ENCODE data around the gene CCDC6.

The CCDC6 gene

GRCh38 chr10:59843748-59844147, 62.6 kb downstream of the CCDC6 start:
- Histone ChIP-seq H3K4me3 (ENCODE audit: low read length) (no peak overlapping the region), H3K9ac (ENCODE audit: low read length) (no peak overlapping the region), H3K9me3 (ENCODE audit: control insufficient read depth, low read length) (no peaks in the 10 kb centered on the region), H3K36me3 (ENCODE audit: control insufficient read depth, insufficient read depth, low read length, severe bottlenecking) (peaks cover 28% of the 10 kb centered on the region), H3K4me1 (ENCODE audit: control insufficient read depth, insufficient read depth, low read length) (peaks cover 9% of the 10 kb centered on the region), H3K27me3 (replicated peaks; ENCODE audit: control insufficient read depth, insufficient read depth, low read length) (no peaks in the 10 kb centered on the region)
- DNase-seq (ENCODE audit: low read depth), result no peak

GRCh38 chr10:59839576-59839975, 66.8 kb downstream of the CCDC6 start:
- peak; percentile 44 for DNase-seq (ENCODE audit: low read depth)
- Histone ChIP-seq H3K9me3 (ENCODE audit: control insufficient read depth, low read length) (no peaks in the 10 kb centered on the region), H3K27me3 (replicated peaks; ENCODE audit: control insufficient read depth, insufficient read depth, low read length) (no peaks in the 10 kb centered on the region)

GRCh38 chr10:59838085-59838789, 68.1 kb downstream of the CCDC6 start:
- Histone ChIP-seq H3K4me1 (ENCODE audit: control insufficient read depth, insufficient read depth, low read length) (peaks cover 12% of the 10 kb centered on the region), H3K9me3 (ENCODE audit: control insufficient read depth, low read length) (no peaks in the 10 kb centered on the region), H3K4me3 (ENCODE audit: low read length) (no peak overlapping the region), H3K27me3 (replicated peaks; ENCODE audit: control insufficient read depth, insufficient read depth, low read length) (no peaks in the 10 kb centered on the region), H3K9ac (ENCODE audit: low read length) (no peak overlapping the region), H3K36me3 (ENCODE audit: control insufficient read depth, insufficient read depth, low read length, severe bottlenecking) (no peaks in the 10 kb centered on the region)
- no peak for DNase-seq (ENCODE audit: low read depth)

More at GRCh38 chr10:59839576-59839975, 66.8 kb downstream of the CCDC6 start:
- H3K4me1 ChIP-seq (ENCODE audit: control insufficient read depth, insufficient read depth, low read length), result peaks cover 12% of the 10 kb centered on the region
- no peak overlapping the region for H3K4me3 ChIP-seq (ENCODE audit: low read length)
- no peak overlapping the region for H3K9ac ChIP-seq (ENCODE audit: low read length)
- H3K36me3 ChIP-seq (ENCODE audit: control insufficient read depth, insufficient read depth, low read length, severe bottlenecking), result peaks cover 4% of the 10 kb centered on the region

- Histone ChIP-seq H3K4me3 (ENCODE audit: low read length) (no peak overlapping the region), H3K4me1 (ENCODE audit: control insufficient read depth, insufficient read depth, low read length) (peaks cover 9% of the 10 kb centered on the region), H3K27me3 (replicated peaks; ENCODE audit: control insufficient read depth, insufficient read depth, low read length) (no peaks in the 10 kb centered on the region), H3K9ac (ENCODE audit: low read length) (no peak overlapping the region), H3K9me3 (ENCODE audit: control insufficient read depth, low read length) (no peaks in the 10 kb centered on the region), H3K36me3 (ENCODE audit: control insufficient read depth, insufficient read depth, low read length, severe bottlenecking) (peaks cover 12% of the 10 kb centered on the region)
- no peak for DNase-seq (ENCODE audit: low read depth)
These were observed 72.5 kb downstream of the CCDC6 start for GRCh38 chr10:59833810-59834209.

GRCh38 chr10:59832506-59832905, 73.8 kb downstream of the CCDC6 start:
- Histone ChIP-seq H3K9me3 (ENCODE audit: control insufficient read depth, low read length) (no peaks in the 10 kb centered on the region), H3K9ac (ENCODE audit: low read length) (no peak overlapping the region), H3K36me3 (ENCODE audit: control insufficient read depth, insufficient read depth, low read length, severe bottlenecking) (peaks cover 12% of the 10 kb centered on the region), H3K4me3 (ENCODE audit: low read length) (no peak overlapping the region), H3K27me3 (replicated peaks; ENCODE audit: control insufficient read depth, insufficient read depth, low read length) (no peaks in the 10 kb centered on the region), H3K4me1 (ENCODE audit: control insufficient read depth, insufficient read depth, low read length) (peaks cover 11% of the 10 kb centered on the region)
- DNase-seq (ENCODE audit: low read depth), result no peak

GRCh38 chr10:59831658-59832503, 74.5 kb downstream of the CCDC6 start:
- Histone ChIP-seq H3K9ac (ENCODE audit: low read length) (no peak overlapping the region), H3K36me3 (ENCODE audit: control insufficient read depth, insufficient read depth, low read length, severe bottlenecking) (peaks cover 12% of the 10 kb centered on the region), H3K27me3 (replicated peaks; ENCODE audit: control insufficient read depth, insufficient read depth, low read length) (no peaks in the 10 kb centered on the region), H3K9me3 (ENCODE audit: control insufficient read depth, low read length) (no peaks in the 10 kb centered on the region), H3K4me3 (ENCODE audit: low read length) (no peak overlapping the region), H3K4me1 (ENCODE audit: control insufficient read depth, insufficient read depth, low read length) (peaks cover 17% of the 10 kb centered on the region)
- DNase-seq (ENCODE audit: low read depth), result no peak

- peak; percentile 61 for DNase-seq (ENCODE audit: low read depth)
- Histone ChIP-seq H3K9ac (ENCODE audit: low read length) (no peak overlapping the region), H3K9me3 (ENCODE audit: control insufficient read depth, low read length) (no peaks in the 10 kb centered on the region), H3K4me3 (ENCODE audit: low read length) (no peak overlapping the region), H3K4me1 (ENCODE audit: control insufficient read depth, insufficient read depth, low read length) (peaks cover 28% of the 10 kb centered on the region), H3K27me3 (replicated peaks; ENCODE audit: control insufficient read depth, insufficient read depth, low read length) (no peaks in the 10 kb centered on the region), H3K36me3 (ENCODE audit: control insufficient read depth, insufficient read depth, low read length, severe bottlenecking) (peaks cover 12% of the 10 kb centered on the region)
These were observed 75.6 kb downstream of the CCDC6 start for GRCh38 chr10:59830601-59831259.

- DNase-seq (ENCODE audit: low read depth), result no peak
- Histone ChIP-seq H3K27me3 (replicated peaks; ENCODE audit: control insufficient read depth, insufficient read depth, low read length) (no peaks in the 10 kb centered on the region), H3K4me1 (ENCODE audit: control insufficient read depth, insufficient read depth, low read length) (peaks cover 29% of the 10 kb centered on the region), H3K4me3 (ENCODE audit: low read length) (no peak overlapping the region), H3K9ac (ENCODE audit: low read length) (no peak overlapping the region), H3K9me3 (ENCODE audit: control insufficient read depth, low read length) (no peaks in the 10 kb centered on the region), H3K36me3 (ENCODE audit: control insufficient read depth, insufficient read depth, low read length, severe bottlenecking) (peaks cover 12% of the 10 kb centered on the region)
These were observed 76.8 kb downstream of the CCDC6 start for GRCh38 chr10:59829601-59830000.

- Histone ChIP-seq H3K27me3 (replicated peaks; ENCODE audit: control insufficient read depth, insufficient read depth, low read length) (no peaks in the 10 kb centered on the region), H3K9ac (ENCODE audit: low read length) (no peak overlapping the region), H3K4me1 (ENCODE audit: control insufficient read depth, insufficient read depth, low read length) (peaks cover 29% of the 10 kb centered on the region), H3K36me3 (ENCODE audit: control insufficient read depth, insufficient read depth, low read length, severe bottlenecking) (peaks cover 12% of the 10 kb centered on the region), H3K9me3 (ENCODE audit: control insufficient read depth, low read length) (no peaks in the 10 kb centered on the region), H3K4me3 (ENCODE audit: low read length) (no peak overlapping the region)
- peak; percentile 14 for DNase-seq (ENCODE audit: low read depth)
These were observed 77.3 kb downstream of the CCDC6 start for GRCh38 chr10:59829024-59829423.

- H3K36me3 ChIP-seq (ENCODE audit: control insufficient read depth, insufficient read depth, low read length, severe bottlenecking), result no peaks in the 10 kb centered on the region
- H3K4me3 ChIP-seq (ENCODE audit: low read length), result no peak overlapping the region
These were observed 80.4 kb downstream of the CCDC6 start for GRCh38 chr10:59825932-59826331.

GRCh38 chr10:59823751-59824150, 82.6 kb downstream of the CCDC6 start:
- Histone ChIP-seq H3K36me3 (ENCODE audit: control insufficient read depth, insufficient read depth, low read length, severe bottlenecking) (no peaks in the 10 kb centered on the region), H3K4me3 (ENCODE audit: low read length) (no peak overlapping the region), H3K9me3 (ENCODE audit: control insufficient read depth, low read length) (no peaks in the 10 kb centered on the region), H3K9ac (ENCODE audit: low read length) (no peak overlapping the region), H3K27me3 (replicated peaks; ENCODE audit: control insufficient read depth, insufficient read depth, low read length) (no peaks in the 10 kb centered on the region), H3K4me1 (ENCODE audit: control insufficient read depth, insufficient read depth, low read length) (peaks cover 23% of the 10 kb centered on the region)
- DNase-seq (ENCODE audit: low read depth), result no peak

More at GRCh38 chr10:59825932-59826331, 80.4 kb downstream of the CCDC6 start:
- peaks cover 29% of the 10 kb centered on the region for H3K4me1 ChIP-seq (ENCODE audit: control insufficient read depth, insufficient read depth, low read length)
- no peak for DNase-seq (ENCODE audit: low read depth)
- H3K27me3 ChIP-seq (replicated peaks; ENCODE audit: control insufficient read depth, insufficient read depth, low read length), result no peaks in the 10 kb centered on the region
- no peaks in the 10 kb centered on the region for H3K9me3 ChIP-seq (ENCODE audit: control insufficient read depth, low read length)
- H3K9ac ChIP-seq (ENCODE audit: low read length), result no peak overlapping the region
